Peyer's patch (tissue), 4 donors: Measurements from ENCODE around the gene CHID1. TPM values are rescaled to one million over a fixed set of nuclear protein-coding genes. Genes with fewer than 3 reads are reported as not detected.
A peak's percentile ranks its signal among the peaks of the same experiment; 100 is the strongest.

Source experiments
- DNase-seq, 3 donors: peaks; one replicate each; pipeline ENCODE4 v3.0.0-alpha.2; 2017 to 2019
- H3K27ac ChIP-seq, 4 donors: fragments of 200-600 bp; sonication (generic); one replicate each; pipeline ENCODE4 v1.5.1; 2016 to 2019
- H3K27me3 ChIP-seq, 2 donors: fragments of 200-600 bp; sonication (generic); one replicate each; pipeline ENCODE4 v1.5.1; 2019
- H3K36me3 ChIP-seq, 3 donors: fragments of 200-600 bp; sonication (generic); one replicate each; pipeline ENCODE4 v1.5.1; 2016 to 2019
- H3K4me1 ChIP-seq, 4 donors: fragments of 200-600 bp; sonication (generic); one replicate each; pipeline ENCODE4 v1.5.1; 2016 to 2019
- H3K4me3 ChIP-seq, 4 donors: fragments of 200-600 bp; sonication (generic); 1 replicate in 3 of 4; 2 replicates in 1 of 4; pipeline ENCODE4 v1.5.1; 2016 to 2019; ENCODE audit warnings: mild to moderate bottlenecking in 1 of 4
- H3K9me3 ChIP-seq, 4 donors: fragments of 200-600 bp; sonication (generic); one replicate each; pipeline ENCODE4 v1.5.1; 2016 to 2019; ENCODE audit warnings: mild to moderate bottlenecking in 1 of 4
- CTCF ChIP-seq, 6 experiments: fragments of 450-650 bp in 4 of 6; fragments of 200-600 bp in 2 of 6; sonication (generic) in 1 of 6; IDR thresholded peaks; one replicate each; pipeline ENCODE4 v1.5.1; 2017 to 2019; ENCODE audit warnings: antibody characterized with exemption in 6 of 6, mild to moderate bottlenecking in 3 of 6, moderate library complexity in 1 of 6
- POLR2A ChIP-seq, 2 donors: fragments of 450-650 bp; IDR thresholded peaks; one replicate each; pipeline ENCODE4 v1.5.1; 2017; ENCODE audit warnings: antibody characterized with exemption in 2 of 2, mild to moderate bottlenecking in 2 of 2, moderate library complexity in 2 of 2
- total RNA-seq, 4 donors: library from RNA; depleted of rRNA; stranded (reverse); fragments of >200 nt; gene quantifications; one replicate each; pipeline ENCODE4 v1.1.0, GENCODE V29; 2016

CHID1 gene
- total RNA-seq, 4 donors from 2014 or later = 50.6 to 72.6 (median 57.2) TPM

GRCh38 chr11:926341-926916 lies 15.8 kb upstream of the CHID1 start:
- no peaks in the 10 kb centered on the region for H3K9me3 ChIP-seq
- no peaks in the 10 kb centered on the region for H3K36me3 ChIP-seq
- no peak for TF ChIP-seq POLR2A (IDR thresholded peaks at IDR 0.05)
- H3K4me1 ChIP-seq = peaks cover 0 to 45% (median 6%) of the 10 kb centered on the region in 4 donors
- peak in 2 of 3 donors; percentile 56 to 58 for DNase-seq
- H3K27me3 ChIP-seq = no peaks in the 10 kb centered on the region
- peak overlapping the region; percentile 88 to 95 (median 91) for H3K27ac ChIP-seq
- H3K4me3 ChIP-seq = peak overlapping the region; percentile 80 to 95 (median 81)

GRCh38 chr11:925496-926301 lies 15.1 kb upstream of the CHID1 start, which contains the start of gene AP2A2:
Gene AP2A2, plus strand, starts transcription at chr11:925870. Its CDS starts 152 bp downstream, at chr11:926022.
- peak; percentile 85 to 95 (median 92) for DNase-seq
- H3K27me3 ChIP-seq = no peaks in the 10 kb centered on the region
- H3K4me1 ChIP-seq = peaks cover 0 to 38% (median 6%) of the 10 kb centered on the region in 4 donors
- no peaks in the 10 kb centered on the region for H3K9me3 ChIP-seq
- peak within 1 kb of the TSS; percentile 88 to 95 (median 91) for H3K27ac ChIP-seq
- H3K4me3 ChIP-seq = peak within 1 kb of the TSS; percentile 80 to 95 (median 81)
- TF ChIP-seq POLR2A (IDR thresholded peaks at IDR 0.05) (peak; percentile 70 to 80), CTCF (IDR thresholded peaks at IDR 0.05) (peak; percentile 71 to 99 (median 91))
- H3K36me3 ChIP-seq = no peaks in the 10 kb centered on the region

- no peaks in the 10 kb centered on the region for H3K36me3 ChIP-seq
- H3K4me3 ChIP-seq = peak overlapping the region; percentile 80 to 95 (median 81)
- peak overlapping the region; percentile 57 to 95 (median 90) for H3K27ac ChIP-seq
- TF ChIP-seq POLR2A (IDR thresholded peaks at IDR 0.05) (no peak), CTCF (IDR thresholded peaks at IDR 0.05) (no peak)
- DNase-seq = peak in 1 of 3 donors; percentile 53
- H3K4me1 ChIP-seq = peaks cover 0 to 32% (median 6%) of the 10 kb centered on the region in 4 donors
- no peaks in the 10 kb centered on the region for H3K27me3 ChIP-seq
- no peaks in the 10 kb centered on the region for H3K9me3 ChIP-seq
These were observed 14.5 kb upstream of the CHID1 start for GRCh38 chr11:925158-925495.

- no peak for DNase-seq
- Histone ChIP-seq H3K4me3 (no peak overlapping the region), H3K36me3 (no peaks in the 10 kb centered on the region), H3K4me1 (peaks cover 0 to 30% (median 6%) of the 10 kb centered on the region in 4 donors), H3K27me3 (no peaks in the 10 kb centered on the region), H3K9me3 (no peaks in the 10 kb centered on the region), H3K27ac (peak overlapping the region in 2 of 4 donors; percentile 92 to 95)
- TF ChIP-seq CTCF (IDR thresholded peaks at IDR 0.05) (no peak), POLR2A (IDR thresholded peaks at IDR 0.05) (no peak)
These were observed 14.0 kb upstream of the CHID1 start for GRCh38 chr11:924406-925157.

GRCh38 chr11:923691-924405 lies 13.2 kb upstream of the CHID1 start:
- DNase-seq = no peak
- H3K36me3 ChIP-seq = no peaks in the 10 kb centered on the region
- peaks cover 0 to 23% (median 6%) of the 10 kb centered on the region in 4 donors for H3K4me1 ChIP-seq
- no peak overlapping the region for H3K4me3 ChIP-seq
- H3K27me3 ChIP-seq = no peaks in the 10 kb centered on the region
- no peak for TF ChIP-seq POLR2A (IDR thresholded peaks at IDR 0.05)
- no peak overlapping the region for H3K27ac ChIP-seq
- no peaks in the 10 kb centered on the region for H3K9me3 ChIP-seq
